ENCODE data around the gene HSPA1B.

HSPA1B gene

GRCh38 chr6:31874836-31875572, 47.5 kb downstream of the HSPA1B start:
- DNase-seq (ENCODE audit: low read depth) = no peak
- TF ChIP-seq POLR2A (IDR thresholded peaks at IDR 0.05; ENCODE audit: extremely low read depth, insufficient read length) = no peak
- TF ChIP-seq, protein P1, sequence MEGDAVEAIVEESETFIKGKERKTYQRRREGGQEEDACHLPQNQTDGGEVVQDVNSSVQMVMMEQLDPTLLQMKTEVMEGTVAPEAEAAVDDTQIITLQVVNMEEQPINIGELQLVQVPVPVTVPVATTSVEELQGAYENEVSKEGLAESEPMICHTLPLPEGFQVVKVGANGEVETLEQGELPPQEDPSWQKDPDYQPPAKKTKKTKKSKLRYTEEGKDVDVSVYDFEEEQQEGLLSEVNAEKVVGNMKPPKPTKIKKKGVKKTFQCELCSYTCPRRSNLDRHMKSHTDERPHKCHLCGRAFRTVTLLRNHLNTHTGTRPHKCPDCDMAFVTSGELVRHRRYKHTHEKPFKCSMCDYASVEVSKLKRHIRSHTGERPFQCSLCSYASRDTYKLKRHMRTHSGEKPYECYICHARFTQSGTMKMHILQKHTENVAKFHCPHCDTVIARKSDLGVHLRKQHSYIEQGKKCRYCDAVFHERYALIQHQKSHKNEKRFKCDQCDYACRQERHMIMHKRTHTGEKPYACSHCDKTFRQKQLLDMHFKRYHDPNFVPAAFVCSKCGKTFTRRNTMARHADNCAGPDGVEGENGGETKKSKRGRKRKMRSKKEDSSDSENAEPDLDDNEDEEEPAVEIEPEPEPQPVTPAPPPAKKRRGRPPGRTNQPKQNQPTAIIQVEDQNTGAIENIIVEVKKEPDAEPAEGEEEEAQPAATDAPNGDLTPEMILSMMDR (IDR thresholded peaks at IDR 0.05; ENCODE audit: low read depth, low read length) = no peak
- TF ChIP-seq, protein P2, sequence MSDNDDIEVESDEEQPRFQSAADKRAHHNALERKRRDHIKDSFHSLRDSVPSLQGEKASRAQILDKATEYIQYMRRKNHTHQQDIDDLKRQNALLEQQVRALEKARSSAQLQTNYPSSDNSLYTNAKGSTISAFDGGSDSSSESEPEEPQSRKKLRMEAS (IDR thresholded peaks at IDR 0.05; ENCODE audit: low read depth, low read length) = no peak
- no peak for TF ChIP-seq MYC (IDR thresholded peaks at IDR 0.05; ENCODE audit: low read depth, low read length)
- H3K4me3 ChIP-seq (ENCODE audit: low read depth, low read length) = no peak overlapping the region

GRCh38 chr6:31875877-31876276, 48.3 kb downstream of the HSPA1B start:
- DNase-seq (ENCODE audit: low read depth) = no peak
- TF ChIP-seq POLR2A (IDR thresholded peaks at IDR 0.05; ENCODE audit: extremely low read depth, insufficient read length) (no peak), MYC (IDR thresholded peaks at IDR 0.05; ENCODE audit: low read depth, low read length) (no peak)
- TF ChIP-seq, protein P1 (IDR thresholded peaks at IDR 0.05; ENCODE audit: low read depth, low read length) = no peak
- TF ChIP-seq, protein P2 (IDR thresholded peaks at IDR 0.05; ENCODE audit: low read depth, low read length) = no peak
- H3K4me3 ChIP-seq (ENCODE audit: low read depth, low read length) = no peak overlapping the region

- no peak overlapping the region for H3K4me3 ChIP-seq (ENCODE audit: low read depth, low read length)
- DNase-seq (ENCODE audit: low read depth) = no peak
- TF ChIP-seq MYC (IDR thresholded peaks at IDR 0.05; ENCODE audit: low read depth, low read length) (no peak), POLR2A (IDR thresholded peaks at IDR 0.05; ENCODE audit: extremely low read depth, insufficient read length) (no peak)
- TF ChIP-seq, protein P2 (IDR thresholded peaks at IDR 0.05; ENCODE audit: low read depth, low read length) = no peak
Observed at GRCh38 chr6:31876357-31876756, 48.8 kb downstream of the HSPA1B start.

DNA sequence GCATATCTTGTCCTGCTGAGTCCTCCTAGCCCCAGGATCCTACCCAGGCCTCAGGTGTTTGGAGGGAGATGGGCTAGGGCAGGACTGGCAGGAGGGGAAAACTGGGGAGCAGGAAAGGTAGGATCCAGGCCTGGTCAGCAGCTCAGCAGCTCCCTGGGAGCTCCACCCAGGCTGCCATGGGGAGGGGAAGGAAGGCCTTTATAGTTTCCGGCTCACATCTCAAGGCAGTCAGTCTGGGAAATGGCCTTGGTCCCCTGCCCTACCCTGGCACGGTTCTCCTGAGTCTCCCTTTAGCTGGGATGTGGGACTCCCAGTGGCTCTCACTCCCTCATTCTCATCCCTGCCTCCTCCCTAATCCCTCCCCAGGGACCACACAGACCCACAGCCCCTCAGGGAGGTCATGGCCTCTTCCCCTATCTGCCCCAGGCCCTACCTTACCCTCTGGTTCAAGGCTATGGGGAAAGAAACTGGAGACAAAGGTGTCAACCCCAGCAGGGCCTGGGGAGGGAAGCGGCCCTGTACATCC, 49.6 kb downstream of the HSPA1B start:
- no peak for TF ChIP-seq MYC (IDR thresholded peaks at IDR 0.05; ENCODE audit: low read depth, low read length)
- no peak for TF ChIP-seq POLR2A (IDR thresholded peaks at IDR 0.05; ENCODE audit: extremely low read depth, insufficient read length)
- TF ChIP-seq, protein P1 (IDR thresholded peaks at IDR 0.05; ENCODE audit: low read depth, low read length) = no peak
- TF ChIP-seq, protein P2 (IDR thresholded peaks at IDR 0.05; ENCODE audit: low read depth, low read length) = no peak
- DNase-seq (ENCODE audit: low read depth) = no peak
- H3K4me3 ChIP-seq (ENCODE audit: low read depth, low read length) = no peak overlapping the region

DNA sequence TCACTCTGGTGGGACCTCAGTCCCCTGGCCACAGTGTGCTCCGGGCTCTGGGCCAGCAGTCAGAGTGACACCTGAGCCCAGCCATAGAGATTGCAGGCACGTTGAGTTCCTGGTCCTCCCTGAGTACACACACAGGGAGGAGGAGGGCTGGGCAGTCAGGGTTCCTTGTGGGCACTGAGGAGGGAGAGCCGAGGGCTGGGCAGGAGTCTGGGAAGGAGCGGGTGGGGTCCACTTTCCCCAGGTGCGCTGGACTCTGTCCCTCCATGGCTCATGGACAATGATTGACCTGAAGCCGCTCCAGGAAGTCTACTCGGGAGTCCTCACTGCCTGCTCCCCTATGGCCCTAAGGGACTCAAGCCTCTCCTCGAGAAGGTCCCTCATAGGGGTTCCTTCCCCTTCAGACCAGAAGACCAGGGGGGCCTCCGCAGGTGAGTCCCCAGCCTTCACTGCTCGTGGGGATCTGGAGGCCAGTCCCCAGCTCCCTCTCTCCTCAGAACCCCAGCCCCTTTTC, 50.2 kb downstream of the HSPA1B start:
- TF ChIP-seq, protein P1 (IDR thresholded peaks at IDR 0.05; ENCODE audit: low read depth, low read length) = no peak
- TF ChIP-seq, protein P2 (IDR thresholded peaks at IDR 0.05; ENCODE audit: low read depth, low read length) = no peak
- TF ChIP-seq POLR2A (IDR thresholded peaks at IDR 0.05; ENCODE audit: extremely low read depth, insufficient read length) (no peak), MYC (IDR thresholded peaks at IDR 0.05; ENCODE audit: low read depth, low read length) (no peak)
- no peak for DNase-seq (ENCODE audit: low read depth)
- H3K4me3 ChIP-seq (ENCODE audit: low read depth, low read length) = no peak overlapping the region

GRCh38 chr6:31878222-31878621, 50.7 kb downstream of the HSPA1B start:
- H3K4me3 ChIP-seq (ENCODE audit: low read depth, low read length) = no peak overlapping the region
- DNase-seq (ENCODE audit: low read depth) = no peak
- no peak for TF ChIP-seq MYC (IDR thresholded peaks at IDR 0.05; ENCODE audit: low read depth, low read length)
- TF ChIP-seq, protein P1 (IDR thresholded peaks at IDR 0.05; ENCODE audit: low read depth, low read length) = no peak
- TF ChIP-seq, protein P2 (IDR thresholded peaks at IDR 0.05; ENCODE audit: low read depth, low read length) = no peak
- TF ChIP-seq POLR2A (IDR thresholded peaks at IDR 0.05; ENCODE audit: extremely low read depth, insufficient read length) = no peak

Measured in NB4 (cell line).